Spleen (tissue), 11 donors: ENCODE results near the gene MRC2. TPM values are rescaled to one million over a fixed set of nuclear protein-coding genes. Genes with fewer than 3 reads are reported as not detected.
"Not testable (repeated sequence)": the region's sequence is repeated elsewhere in the genome, so short reads cannot be mapped to it uniquely, and the experiment has no call there.

Source experiments
- DNase-seq: peaks from one replicate; pipeline ENCODE4 v3.0.0-alpha.2; 2020
- H3K27ac ChIP-seq, 8 donors: fragments of 200-600 bp; sonication (generic) in 7 of 8; 1 replicate in 4 of 8; 2 replicates in 4 of 8; pipeline versions ENCODE4 v1.5.0 to v1.8.0; 2016 to 2021; ENCODE audit warnings: inconsistent platforms in 4 of 8, mild to moderate bottlenecking in 4 of 8, moderate library complexity in 1 of 8
- H3K27me3 ChIP-seq, 7 donors: fragments of 200-600 bp; sonication (generic) in 6 of 7; replicated peaks in 1 of 7; 1 replicate in 4 of 7; 2 replicates in 3 of 7; pipeline versions ENCODE4 v1.5.0 to v1.8.0; 2016 to 2021; ENCODE audit warnings: inconsistent platforms in 3 of 7, mild to moderate bottlenecking in 1 of 7
- H3K36me3 ChIP-seq, 6 donors: fragments of 200-600 bp; sonication (generic) in 5 of 6; 1 replicate in 4 of 6; 2 replicates in 2 of 6; pipeline versions ENCODE4 v1.5.0 to v1.8.0; 2016 to 2021; ENCODE audit warnings: inconsistent platforms in 2 of 6
- H3K4me1 ChIP-seq, 6 donors: fragments of 200-600 bp; sonication (generic) in 5 of 6; 1 replicate in 3 of 6; 2 replicates in 3 of 6; pipeline versions ENCODE4 v1.5.0 to v1.8.0; 2016 to 2021; ENCODE audit warnings: inconsistent platforms in 3 of 6
- H3K4me3 ChIP-seq, 8 donors: fragments of 200-600 bp; sonication (generic) in 7 of 8; 1 replicate in 4 of 8; 2 replicates in 4 of 8; pipeline versions ENCODE4 v1.5.0 to v1.8.0; 2016 to 2021; ENCODE audit warnings: inconsistent platforms in 4 of 8, mild to moderate bottlenecking in 4 of 8, moderate library complexity in 2 of 8
- H3K9me3 ChIP-seq, 8 donors: fragments of 200-600 bp; sonication (generic) in 7 of 8; 1 replicate in 4 of 8; 2 replicates in 4 of 8; pipeline versions ENCODE4 v1.5.0 to v1.8.0; 2016 to 2021; ENCODE audit warnings: inconsistent platforms in 4 of 8
- POLR2A ChIP-seq, 3 donors: fragments of 450-650 bp; IDR thresholded peaks; one replicate each; pipeline ENCODE4 v1.5.1; 2017; ENCODE audit warnings: antibody characterized with exemption in 3 of 3, mild to moderate bottlenecking in 1 of 3
- POLR2AphosphoS5 ChIP-seq, 3 donors: sonication (generic); formaldehyde crosslinking; IDR thresholded peaks; one replicate each; pipeline ENCODE4 v1.5.1; 2017; ENCODE audit warnings: antibody characterized with exemption in 3 of 3
- WGBS, 5 donors: extraction: QIAGEN DNeasy Blood & Tissue Kit in 3 of 5; methylation state at CpG; one replicate each; pipeline versions ENCODE4 v1.1.5 to v1.1.7; 2013 to 2018; 5-methylcytosine and 5-hydroxymethylcytosine counted together
- intact Hi-C: fragments of 100-400 bp; cut with DNase I; formaldehyde crosslinking; loops from one replicate; pipeline ENCODE4 v1.15.0; 2023; ENCODE audit warnings: low total_unique reads
- polyA plus RNA-seq, 3 donors: library from polyadenylated mRNA; stranded (reverse); fragments of 200-250 nt; gene quantifications; one replicate each; pipeline ENCODE4 v1.2.1, GENCODE V29; 2013
- total RNA-seq, 7 donors: library from RNA; depleted of rRNA in 3 of 7; stranded (reverse); fragments of >200 nt in 3 of 7; fragmentation: NEBNext Ultra II Directional in 4 of 7; extraction: Animal tissue kit (Norgen Biotek cat#: 25700) in 4 of 7; gene quantifications; one replicate each; pipeline versions ENCODE4 v1.1.0 to v1.2.1, GENCODE V29; 2016 to 2021
- TF ChIP-seq, protein P1 (sequence below), 11 experiments: fragments of 200-600 bp in 7 of 11; fragments of 450-650 bp in 4 of 11; sonication (generic) in 4 of 11; IDR thresholded peaks in 8 of 11; conservative IDR thresholded peaks in 3 of 11; 1 replicate in 7 of 11; 2 replicates in 4 of 11; pipeline versions ENCODE4 v1.4.0 to v1.8.0; 2016 to 2021; ENCODE audit warnings: antibody characterized with exemption in 11 of 11, inconsistent platforms in 4 of 11, mild to moderate bottlenecking in 1 of 11
- donor health status: healthy with polysubstance abuse.
- donor health status: DM: no; HTN: no; CAD: no; lungs with moderate emphysema.
- donor health status: DM: no; HTN: no; CAD: no.
- donor health status: Bipolar disorder and iron deficiency.
- donor health status: healthy.
- donor health status: DM: no; HTN: no; CAD: no.
- donor health status: DM: yes; HTN: yes; CAD: no.

Gene MRC2
- total and polyA plus RNA-seq, 10 donors, result 4.5 to 75.1 (median 38.7) TPM

GRCh38 chr17:62597920-62598319 lies 29.6 kb upstream of the MRC2 start:
- DNase-seq, result no peak
- Histone ChIP-seq H3K27me3 (no peaks in the 10 kb centered on the region), H3K36me3 (peaks cover 2 to 100% (median 73%) of the 10 kb centered on the region in 6 donors), H3K27ac (no peak overlapping the region), H3K4me3 (no peak overlapping the region), H3K9me3 (peaks cover 0 to 3% (median 0%) of the 10 kb centered on the region in 8 donors), H3K4me1 (no peaks in the 10 kb centered on the region)
- intact Hi-C loops, result no loop called here
- WGBS, 5 donors, result 67 to 88% (median 75%) methylated on average over 2 of the region's 2 CpGs
- TF ChIP-seq, protein P1, sequence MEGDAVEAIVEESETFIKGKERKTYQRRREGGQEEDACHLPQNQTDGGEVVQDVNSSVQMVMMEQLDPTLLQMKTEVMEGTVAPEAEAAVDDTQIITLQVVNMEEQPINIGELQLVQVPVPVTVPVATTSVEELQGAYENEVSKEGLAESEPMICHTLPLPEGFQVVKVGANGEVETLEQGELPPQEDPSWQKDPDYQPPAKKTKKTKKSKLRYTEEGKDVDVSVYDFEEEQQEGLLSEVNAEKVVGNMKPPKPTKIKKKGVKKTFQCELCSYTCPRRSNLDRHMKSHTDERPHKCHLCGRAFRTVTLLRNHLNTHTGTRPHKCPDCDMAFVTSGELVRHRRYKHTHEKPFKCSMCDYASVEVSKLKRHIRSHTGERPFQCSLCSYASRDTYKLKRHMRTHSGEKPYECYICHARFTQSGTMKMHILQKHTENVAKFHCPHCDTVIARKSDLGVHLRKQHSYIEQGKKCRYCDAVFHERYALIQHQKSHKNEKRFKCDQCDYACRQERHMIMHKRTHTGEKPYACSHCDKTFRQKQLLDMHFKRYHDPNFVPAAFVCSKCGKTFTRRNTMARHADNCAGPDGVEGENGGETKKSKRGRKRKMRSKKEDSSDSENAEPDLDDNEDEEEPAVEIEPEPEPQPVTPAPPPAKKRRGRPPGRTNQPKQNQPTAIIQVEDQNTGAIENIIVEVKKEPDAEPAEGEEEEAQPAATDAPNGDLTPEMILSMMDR (IDR thresholded peaks at IDR 0.05 in 8 of 11, conservative IDR thresholded peaks at IDR 0.05 in 3 of 11), result no peak
- TF ChIP-seq POLR2A (IDR thresholded peaks at IDR 0.05), result no peak
- TF ChIP-seq POLR2AphosphoS5 (IDR thresholded peaks at IDR 0.05), result no peak

GRCh38 chr17:62599964-62600657 lies 27.4 kb upstream of the MRC2 start:
- Histone ChIP-seq H3K36me3 (peaks cover 2 to 100% (median 72%) of the 10 kb centered on the region in 6 donors), H3K9me3 (peaks cover 0 to 3% (median 0%) of the 10 kb centered on the region in 8 donors), H3K27ac (no peak overlapping the region), H3K27me3 (no peaks in the 10 kb centered on the region), H3K4me3 (no peak overlapping the region), H3K4me1 (no peaks in the 10 kb centered on the region)
- WGBS, 5 donors, result 92 to 97% (median 94%) methylated on average over 6 of the region's 6 CpGs
- intact Hi-C loops, result no loop called here
- no peak for DNase-seq
- TF ChIP-seq, protein P1 (IDR thresholded peaks at IDR 0.05 in 8 of 11, conservative IDR thresholded peaks at IDR 0.05 in 3 of 11), result no peak
- TF ChIP-seq POLR2A (IDR thresholded peaks at IDR 0.05) (no peak), POLR2AphosphoS5 (IDR thresholded peaks at IDR 0.05) (no peak)

DNA sequence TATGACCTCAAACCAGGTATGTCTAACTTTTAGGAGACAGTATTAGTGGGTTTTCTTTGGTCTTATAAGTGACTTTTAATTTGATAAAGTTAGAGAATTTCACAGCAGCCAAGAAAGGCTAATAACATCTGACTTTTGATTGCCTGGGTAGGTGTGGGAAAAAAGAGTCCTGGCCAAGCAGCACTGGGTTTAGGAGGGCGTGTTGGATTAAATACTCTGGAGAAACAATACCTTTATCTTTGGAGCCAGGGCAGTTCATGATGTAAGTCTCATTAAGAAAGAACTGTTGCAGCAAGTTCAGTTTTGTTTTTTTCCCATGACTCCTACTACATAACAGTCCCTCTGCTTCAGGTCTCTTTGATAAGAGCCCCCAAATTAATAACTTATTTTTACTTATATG lies 26.7 kb upstream of the MRC2 start:
- TF ChIP-seq POLR2A (IDR thresholded peaks at IDR 0.05), result no peak
- TF ChIP-seq POLR2AphosphoS5 (IDR thresholded peaks at IDR 0.05), result no peak
- TF ChIP-seq, protein P1 (IDR thresholded peaks at IDR 0.05 in 8 of 11, conservative IDR thresholded peaks at IDR 0.05 in 3 of 11), result no peak
- Histone ChIP-seq H3K36me3 (peaks cover 2 to 100% (median 67%) of the 10 kb centered on the region in 6 donors), H3K27ac (no peak overlapping the region), H3K9me3 (no peaks in the 10 kb centered on the region), H3K27me3 (no peaks in the 10 kb centered on the region), H3K4me1 (no peaks in the 10 kb centered on the region), H3K4me3 (no peak overlapping the region)
- 80 to 97% (median 90%) methylated on average over 1 of the region's 1 CpG for WGBS, 5 donors
- DNase-seq, result no peak
- intact Hi-C loops, result no loop called here

DNA sequence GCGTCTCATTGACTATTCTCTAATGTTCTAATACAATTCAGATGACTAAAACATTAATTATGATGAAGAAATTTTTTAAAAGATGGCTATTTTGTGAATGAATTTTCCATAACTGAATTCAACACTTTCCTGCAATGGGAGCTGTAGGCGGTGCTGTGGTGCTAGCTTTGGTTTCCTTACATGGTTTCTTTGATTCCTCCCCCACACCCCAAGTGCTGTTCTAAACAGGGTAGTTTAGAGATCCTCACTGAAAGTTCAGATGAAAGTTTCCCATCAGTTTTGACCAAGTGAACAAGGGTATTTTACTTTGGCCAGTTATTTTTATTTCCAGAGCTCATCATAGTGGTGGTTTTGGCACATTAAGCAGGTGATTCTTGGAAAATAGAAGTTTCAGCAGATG lies 26.0 kb upstream of the MRC2 start:
- Histone ChIP-seq H3K9me3 (no peaks in the 10 kb centered on the region), H3K36me3 (peaks cover 2 to 100% (median 66%) of the 10 kb centered on the region in 6 donors), H3K27me3 (no peaks in the 10 kb centered on the region), H3K27ac (no peak overlapping the region), H3K4me3 (no peak overlapping the region), H3K4me1 (no peaks in the 10 kb centered on the region)
- no peak for DNase-seq
- 78 to 92% (median 91%) methylated on average over 2 of the region's 2 CpGs for WGBS, 5 donors
- intact Hi-C loops, result no loop called here
- no peak for TF ChIP-seq POLR2AphosphoS5 (IDR thresholded peaks at IDR 0.05)
- TF ChIP-seq, protein P1 (IDR thresholded peaks at IDR 0.05 in 8 of 11, conservative IDR thresholded peaks at IDR 0.05 in 3 of 11), result no peak
- TF ChIP-seq POLR2A (IDR thresholded peaks at IDR 0.05), result no peak

GRCh38 chr17:62603783-62604182 lies 23.7 kb upstream of the MRC2 start:
- H3K9me3 ChIP-seq, H3K27ac ChIP-seq, H3K4me1 ChIP-seq, H3K4me3 ChIP-seq, intact Hi-C loops, DNase-seq, H3K27me3 ChIP-seq: not testable (repeated sequence)
- WGBS, 5 donors, result 97 to 99% (median 98%) methylated on average over 6 of the region's 6 CpGs
- peaks cover 2 to 100% (median 69%) of the 10 kb centered on the region in 6 donors for H3K36me3 ChIP-seq
